Activated T-helper 1 cell treated with anti-CD3 and anti-CD28 coated beads, Interleukin-12 subunit alpha, Interleukin-12 subunit beta, Interleukin-2, Interleukin-4 antibody, amounts not matched to agents 30 ng/mL and 10 ng/mL and 1 ng/mL, durations not matched to agents 14 hours and 24 hours and 36 hours (primary cell): ENCODE data around the gene TET3. TPM values are rescaled to one million over a fixed set of nuclear protein-coding genes. Genes with fewer than 3 reads are reported as not detected.

ENCODE experiments used
- DNase-seq: peaks from one replicate; pipeline ENCODE4 v3.0.0; 2021; ENCODE audit warnings: low spot score
- H3K27ac Mint-ChIP-seq: one replicate; pipeline ENCODE4 v1.8.0; 2021; ENCODE audit warnings: mild to moderate bottlenecking, mixed read lengths
- H3K27me3 Mint-ChIP-seq: one replicate; pipeline ENCODE4 v1.8.0; 2022; ENCODE audit warnings: mild to moderate bottlenecking, moderate library complexity, mixed read lengths; ENCODE audit not compliant: insufficient read depth
- H3K36me3 Mint-ChIP-seq: one replicate; pipeline ENCODE4 v1.8.0; 2021; ENCODE audit warnings: low read depth, mixed read lengths
- H3K4me1 Mint-ChIP-seq: one replicate; pipeline ENCODE4 v1.8.0; 2021; ENCODE audit warnings: low read depth, mixed read lengths
- H3K4me3 Mint-ChIP-seq: one replicate; pipeline ENCODE4 v1.8.0; 2021; ENCODE audit warnings: mild to moderate bottlenecking, moderate library complexity, mixed read lengths
- H3K9me3 Mint-ChIP-seq: one replicate; pipeline ENCODE4 v1.8.0; 2021; ENCODE audit warnings: mixed read lengths
- intact Hi-C: fragments of 100-400 bp; cut with micrococcal nuclease; formaldehyde crosslinking; loops from one replicate; pipeline ENCODE4 v1.15.1; 2024
- total RNA-seq: library from RNA; stranded (reverse); gene quantifications from 2 replicates; pipeline ENCODE4 v1.2.3, GENCODE V29; 2022

TET3 gene
- total RNA-seq, 1 donor from 2014 or later: 20.5 TPM

- Mint-ChIP-seq H3K9me3 (no peaks in the 10 kb centered on the region), H3K27me3 (no peaks in the 10 kb centered on the region), H3K4me1 (peaks cover 34% of the 10 kb centered on the region), H3K36me3 (no peaks in the 10 kb centered on the region), H3K27ac (peak overlapping the region; percentile 55), H3K4me3 (no peak overlapping the region)
- intact Hi-C loops: no loop called here
- DNase-seq: no peak
Measured at GRCh38 chr2:74021407-74021755, 36.7 kb downstream of the TET3 start.

- DNase-seq: no peak
- Mint-ChIP-seq H3K27me3 (no peaks in the 10 kb centered on the region), H3K36me3 (peaks cover 5% of the 10 kb centered on the region), H3K4me3 (no peak overlapping the region), H3K27ac (no peak overlapping the region), H3K4me1 (peaks cover 36% of the 10 kb centered on the region), H3K9me3 (peaks cover 4% of the 10 kb centered on the region)
- intact Hi-C loops: no loop called here
Measured at GRCh38 chr2:74024216-74024615, 39.5 kb downstream of the TET3 start.

- Mint-ChIP-seq H3K4me1 (peaks cover 50% of the 10 kb centered on the region), H3K9me3 (peaks cover 4% of the 10 kb centered on the region), H3K27me3 (no peaks in the 10 kb centered on the region), H3K27ac (peak overlapping the region; percentile 23), H3K4me3 (no peak overlapping the region), H3K36me3 (peaks cover 5% of the 10 kb centered on the region)
- no peak for DNase-seq
- intact Hi-C loops: no loop called here
Measured at GRCh38 chr2:74025971-74026612, 41.4 kb downstream of the TET3 start.

GRCh38 chr2:74026687-74027241 lies 42.1 kb downstream of the TET3 start:
- Mint-ChIP-seq H3K4me1 (peaks cover 50% of the 10 kb centered on the region), H3K36me3 (peaks cover 5% of the 10 kb centered on the region), H3K27ac (peak overlapping the region; percentile 63), H3K9me3 (peaks cover 4% of the 10 kb centered on the region), H3K4me3 (peak overlapping the region; percentile 55), H3K27me3 (no peaks in the 10 kb centered on the region)
- DNase-seq: no peak
- intact Hi-C loops: no loop called here

GRCh38 chr2:74027496-74027895 lies 42.8 kb downstream of the TET3 start:
- Mint-ChIP-seq H3K36me3 (peaks cover 5% of the 10 kb centered on the region), H3K9me3 (peaks cover 4% of the 10 kb centered on the region), H3K27me3 (no peaks in the 10 kb centered on the region), H3K27ac (peak overlapping the region; percentile 8), H3K4me3 (no peak overlapping the region), H3K4me1 (peaks cover 51% of the 10 kb centered on the region)
- intact Hi-C loops: no loop called here
- DNase-seq: no peak

GRCh38 chr2:74028290-74028689 lies 43.6 kb downstream of the TET3 start:
- Mint-ChIP-seq H3K27ac (no peak overlapping the region), H3K9me3 (peaks cover 4% of the 10 kb centered on the region), H3K4me3 (no peak overlapping the region), H3K27me3 (no peaks in the 10 kb centered on the region), H3K36me3 (peaks cover 5% of the 10 kb centered on the region), H3K4me1 (peaks cover 59% of the 10 kb centered on the region)
- intact Hi-C loops: no loop called here
- no peak for DNase-seq

GRCh38 chr2:74028741-74029140 lies 44.0 kb downstream of the TET3 start:
- H3K27ac Mint-ChIP-seq: no peak overlapping the region
- intact Hi-C loops: no loop called here
- H3K27me3 Mint-ChIP-seq: no peaks in the 10 kb centered on the region
- H3K36me3 Mint-ChIP-seq: peaks cover 5% of the 10 kb centered on the region
- H3K4me3 Mint-ChIP-seq: no peak overlapping the region
- peaks cover 4% of the 10 kb centered on the region for H3K9me3 Mint-ChIP-seq
- no peak for DNase-seq
- H3K4me1 Mint-ChIP-seq: peaks cover 63% of the 10 kb centered on the region

- H3K4me3 Mint-ChIP-seq: no peak overlapping the region
- no peak for DNase-seq
- H3K27me3 Mint-ChIP-seq: no peaks in the 10 kb centered on the region
- intact Hi-C loops: loop anchor here (5.0 kb wide), 2 partner anchors 43 to 103 kb away; partner anchors contain the start of gene DGUOK
- peaks cover 4% of the 10 kb centered on the region for H3K9me3 Mint-ChIP-seq
- H3K27ac Mint-ChIP-seq: no peak overlapping the region
- peaks cover 5% of the 10 kb centered on the region for H3K36me3 Mint-ChIP-seq
- H3K4me1 Mint-ChIP-seq: peaks cover 64% of the 10 kb centered on the region
Measured at GRCh38 chr2:74029714-74030397, 45.1 kb downstream of the TET3 start.

- peak overlapping the region; percentile 45 for H3K27ac Mint-ChIP-seq
- peaks cover 67% of the 10 kb centered on the region for H3K4me1 Mint-ChIP-seq
- intact Hi-C loops: loop anchor here (5.0 kb wide), 2 partner anchors 44 to 104 kb away; partner anchors contain the start of gene DGUOK
- peaks cover 4% of the 10 kb centered on the region for H3K9me3 Mint-ChIP-seq
- H3K27me3 Mint-ChIP-seq: no peaks in the 10 kb centered on the region
- peaks cover 5% of the 10 kb centered on the region for H3K36me3 Mint-ChIP-seq
- H3K4me3 Mint-ChIP-seq: peak overlapping the region; percentile 45
- no peak for DNase-seq
Measured at GRCh38 chr2:74031221-74031620, 46.5 kb downstream of the TET3 start.

- intact Hi-C loops: loop anchor here (2.0 to 5.0 kb wide), 3 partner anchors 29 to 105 kb away; partner anchors contain the start of gene DGUOK
- Mint-ChIP-seq H3K9me3 (peaks cover 4% of the 10 kb centered on the region), H3K4me1 (peaks cover 67% of the 10 kb centered on the region), H3K27me3 (no peaks in the 10 kb centered on the region), H3K36me3 (peaks cover 5% of the 10 kb centered on the region), H3K4me3 (peak overlapping the region; percentile 77), H3K27ac (peak overlapping the region; percentile 95)
- DNase-seq: no peak
Measured at GRCh38 chr2:74031959-74032287, 47.2 kb downstream of the TET3 start.

- H3K4me1 Mint-ChIP-seq: peaks cover 78% of the 10 kb centered on the region
- peak overlapping the region; percentile 95 for H3K27ac Mint-ChIP-seq
- DNase-seq: no peak
- peak overlapping the region; percentile 77 for H3K4me3 Mint-ChIP-seq
- H3K36me3 Mint-ChIP-seq: peaks cover 1% of the 10 kb centered on the region
- no peaks in the 10 kb centered on the region for H3K9me3 Mint-ChIP-seq
- intact Hi-C loops: loop anchor here (2.0 to 5.0 kb wide), 3 partner anchors 31 to 106 kb away; partner anchors contain the start of gene DGUOK
- H3K27me3 Mint-ChIP-seq: no peaks in the 10 kb centered on the region
Measured at GRCh38 chr2:74033375-74033774, 48.7 kb downstream of the TET3 start.
